HepG2 (cell line): ENCODE measurements around the gene KCTD6. TPM values are rescaled to one million over a fixed set of nuclear protein-coding genes. Genes with fewer than 3 reads are reported as not detected.

ENCODE experiments used
- ARHGAP35 ChIP-seq: sonication (generic); formaldehyde crosslinking; IDR thresholded peaks from 2 replicates; pipeline ENCODE4 v1.9.0; 2022; ENCODE audit warnings: mild to moderate bottlenecking, inconsistent platforms, moderate library complexity, missing genetic modification reagents, borderline replicate concordance
- ELF3 ChIP-seq: IDR thresholded peaks from 2 replicates; pipeline ENCODE4 v1.6.1; 2016; ENCODE audit warnings: missing genetic modification reagents, missing compliant biosample characterization
- HBP1 ChIP-seq: IDR thresholded peaks from 2 replicates; pipeline ENCODE4 v1.6.1; 2016; ENCODE audit warnings: low read depth, control low read depth
- HCFC1 ChIP-seq: fragments of 150-350 bp; IDR thresholded peaks from 2 replicates; pipeline ENCODE4 v1.6.1; 2014; ENCODE audit warnings: low read depth, low read length
- HIVEP1 ChIP-seq: sonication (generic); formaldehyde crosslinking; IDR thresholded peaks from 2 replicates; pipeline ENCODE4 v1.4.0; 2020; ENCODE audit warnings: mild to moderate bottlenecking, missing genetic modification reagents
- HNRNPLL ChIP-seq: fragments of 200-400 bp; formaldehyde crosslinking; IDR thresholded peaks from 2 replicates; pipeline ENCODE4 v1.6.1; 2017; ENCODE audit warnings: mild to moderate bottlenecking, low read depth, low read length; ENCODE audit not compliant: poor library complexity, severe bottlenecking
- HNRNPUL1 ChIP-seq: fragments of 200-400 bp; formaldehyde crosslinking; IDR thresholded peaks from 2 replicates; pipeline ENCODE4 v1.6.1; 2017; ENCODE audit warnings: low read depth, mild to moderate bottlenecking, low read length, moderate library complexity
- MED8 ChIP-seq: sonication (generic); formaldehyde crosslinking; IDR thresholded peaks from 2 replicates; pipeline ENCODE4 v1.8.1; 2023; ENCODE audit warnings: mild to moderate bottlenecking, missing genetic modification reagents; ENCODE audit not compliant: insufficient replicate concordance
- MIER2 ChIP-seq: IDR thresholded peaks from 2 replicates; pipeline ENCODE4 v1.6.1; 2016; ENCODE audit warnings: missing biosample characterization, missing genetic modification reagents
- MYC ChIP-seq: sonication (generic); formaldehyde crosslinking; IDR thresholded peaks from 2 replicates; pipeline ENCODE4 v1.9.0; 2021; ENCODE audit warnings: missing genetic modification reagents, borderline replicate concordance
- NKX3-1 ChIP-seq: sonication (generic); formaldehyde crosslinking; IDR thresholded peaks from 2 replicates; pipeline ENCODE4 v1.5.0; 2020; ENCODE audit warnings: missing genetic modification reagents
- NR2F1 ChIP-seq, 2 experiments: fragments of 450-650 bp in 1 of 2; formaldehyde crosslinking in 1 of 2; IDR thresholded peaks; 2 replicates each; pipeline versions ENCODE4 v1.5.0 to v1.6.1; 2016 to 2020; ENCODE audit warnings: mild to moderate bottlenecking in 1 of 2, missing compliant biosample characterization in 1 of 2, missing genetic modification reagents in 1 of 2, moderate library complexity in 1 of 2
- SCMH1 ChIP-seq: sonication (generic); formaldehyde crosslinking; IDR thresholded peaks from 2 replicates; pipeline ENCODE4 v1.9.0; 2021; ENCODE audit warnings: missing genetic modification reagents, mild to moderate bottlenecking, borderline replicate concordance
- SMARCC2 ChIP-seq: fragments of 450-650 bp; IDR thresholded peaks from 2 replicates; pipeline ENCODE4 v1.6.1; 2017; ENCODE audit warnings: antibody characterized with exemption, mild to moderate bottlenecking
- SOX13 ChIP-seq, 3 experiments: fragments of 450-650 bp in 1 of 3; sonication (generic) in 1 of 3; formaldehyde crosslinking in 1 of 3; IDR thresholded peaks in 2 of 3; conservative IDR thresholded peaks in 1 of 3; 2 replicates each; pipeline versions ENCODE4 v1.5.0 to v1.6.1; 2016 to 2020; ENCODE audit warnings: antibody characterized with exemption in 1 of 3, mild to moderate bottlenecking in 1 of 3, missing compliant biosample characterization in 1 of 3, missing genetic modification reagents in 1 of 3, moderate library complexity in 1 of 3
- ZFP37 ChIP-seq: sonication (generic); formaldehyde crosslinking; IDR thresholded peaks from 2 replicates; pipeline ENCODE4 v1.4.0; 2020; ENCODE audit warnings: missing genetic modification reagents, borderline replicate concordance
- ZKSCAN5 ChIP-seq: sonication (generic); formaldehyde crosslinking; IDR thresholded peaks from 2 replicates; pipeline ENCODE4 v1.5.1; 2020; ENCODE audit warnings: mild to moderate bottlenecking, missing genetic modification reagents
- ZNF577 ChIP-seq: sonication (generic); formaldehyde crosslinking; IDR thresholded peaks from 2 replicates; pipeline ENCODE4 v1.4.0; 2020; ENCODE audit warnings: mild to moderate bottlenecking, low read depth, missing genetic modification reagents, borderline replicate concordance
- ZNF780A ChIP-seq: sonication (generic); formaldehyde crosslinking; IDR thresholded peaks from 2 replicates; pipeline ENCODE4 v1.8.0; 2022; ENCODE audit warnings: mild to moderate bottlenecking, missing genetic modification reagents, moderate library complexity
- ZNF839 ChIP-seq: sonication (generic); formaldehyde crosslinking; IDR thresholded peaks from 2 replicates; pipeline ENCODE4 v1.4.0; 2020; ENCODE audit warnings: missing genetic modification reagents, mild to moderate bottlenecking, borderline replicate concordance
- polyA plus RNA-seq, 8 experiments: library from polyadenylated mRNA; depleted of rRNA in 3 of 8; stranded (reverse) in 7 of 8; unstranded in 1 of 8; fragments of >200 nt; fragmentation: Illumina TruSeq in 4 of 8; extraction: Trizol in 4 of 8; gene quantifications; 2 replicates each; pipeline versions ENCODE4 v1.2.1 to v1.2.3, GENCODE V29; 2011 to 2016; ENCODE audit warnings: low read depth in 4 of 8, missing spikeins in 1 of 8, mixed read lengths in 1 of 8; ENCODE audit not compliant: insufficient read depth in 1 of 8
- total RNA-seq, 5 experiments: library from RNA; depleted of rRNA; stranded (reverse); fragments of >200 nt; fragmentation: Illumina TruSeq; extraction: Trizol; gene quantifications; 2 replicates each; pipeline ENCODE4 v1.2.3, GENCODE V29; 2016; ENCODE audit warnings: low read depth in 1 of 5
- TF ChIP-seq, protein P1 (sequence below): sonication (generic); formaldehyde crosslinking; IDR thresholded peaks from 2 replicates; pipeline ENCODE4 v1.8.1; 2023; ENCODE audit warnings: mild to moderate bottlenecking, missing genetic modification reagents
- TF ChIP-seq, protein P2 (sequence below): sonication (generic); formaldehyde crosslinking; IDR thresholded peaks from 2 replicates; pipeline ENCODE4 v1.4.0; 2020; ENCODE audit warnings: missing genetic modification reagents
- TF ChIP-seq, protein P3 (sequence below): sonication (generic); formaldehyde crosslinking; conservative IDR thresholded peaks from 2 replicates; pipeline ENCODE4 v1.8.1; 2023; ENCODE audit warnings: missing genetic modification reagents

KCTD6 gene
- total and polyA plus RNA-seq, 2 of the 13 experiments (the other 11 are each of a cell fraction or from before 2014, with no cell fraction given): 13.4 to 14.2 TPM

DNA sequence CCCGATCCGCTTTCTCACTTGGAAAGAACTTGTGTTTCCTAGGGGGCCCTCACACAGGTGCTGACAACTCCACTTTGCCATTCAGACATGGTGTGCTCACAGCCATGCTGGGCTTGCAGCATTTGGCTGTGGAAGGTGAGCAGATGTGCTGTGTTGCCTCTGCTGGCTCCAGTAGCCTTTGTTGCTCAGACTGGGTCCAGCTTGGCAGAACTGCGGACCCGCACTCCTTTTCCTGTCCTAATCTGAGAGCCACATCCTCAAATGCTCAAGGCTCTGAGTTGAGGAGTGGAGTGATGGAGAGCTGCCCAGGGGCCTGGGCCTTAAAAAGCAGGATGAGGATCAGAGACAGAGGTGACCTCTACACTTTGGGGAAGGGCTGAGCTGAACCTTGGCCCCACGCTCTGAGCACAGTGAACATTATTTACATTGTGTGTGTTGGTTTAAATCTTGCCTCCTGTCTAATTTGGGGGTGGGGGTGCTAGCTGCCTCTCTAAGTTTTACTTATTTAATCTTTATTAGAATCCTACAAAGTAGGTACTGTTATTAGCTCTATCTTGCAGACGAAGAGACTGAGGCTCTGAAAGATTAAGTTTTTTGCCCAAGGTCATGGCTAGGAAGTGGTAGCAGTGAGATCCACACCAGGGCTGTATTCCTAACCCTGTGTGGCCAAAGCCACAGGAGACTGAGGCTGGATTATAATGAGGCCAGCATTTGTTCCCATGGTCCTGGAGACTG lies 27.9 kb downstream of the KCTD6 start (continued):
- TF ChIP-seq, protein P1, sequence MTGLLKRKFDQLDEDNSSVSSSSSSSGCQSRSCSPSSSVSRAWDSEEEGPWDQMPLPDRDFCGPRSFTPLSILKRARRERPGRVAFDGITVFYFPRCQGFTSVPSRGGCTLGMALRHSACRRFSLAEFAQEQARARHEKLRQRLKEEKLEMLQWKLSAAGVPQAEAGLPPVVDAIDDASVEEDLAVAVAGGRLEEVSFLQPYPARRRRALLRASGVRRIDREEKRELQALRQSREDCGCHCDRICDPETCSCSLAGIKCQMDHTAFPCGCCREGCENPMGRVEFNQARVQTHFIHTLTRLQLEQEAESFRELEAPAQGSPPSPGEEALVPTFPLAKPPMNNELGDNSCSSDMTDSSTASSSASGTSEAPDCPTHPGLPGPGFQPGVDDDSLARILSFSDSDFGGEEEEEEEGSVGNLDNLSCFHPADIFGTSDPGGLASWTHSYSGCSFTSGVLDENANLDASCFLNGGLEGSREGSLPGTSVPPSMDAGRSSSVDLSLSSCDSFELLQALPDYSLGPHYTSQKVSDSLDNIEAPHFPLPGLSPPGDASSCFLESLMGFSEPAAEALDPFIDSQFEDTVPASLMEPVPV (CRISPR knock-in tag): 0 out of 2 replicates have a peak, but pooled peaks have one; percentile 63
- no peak for TF ChIP-seq SOX13 (IDR thresholded peaks at IDR 0.05)
- peak in 1 of 2 experiments; percentile 58; a peak in 2 of 4 replicates for TF ChIP-seq SOX13 (CRISPR knock-in tag; conservative IDR thresholded peaks at IDR 0.05 in 1 of 2, IDR thresholded peaks at IDR 0.05 in 1 of 2)
- no peak for TF ChIP-seq NKX3-1
- TF ChIP-seq HCFC1: no peak
- TF ChIP-seq MYC (CRISPR knock-in tag): no peak; the same call in 1 of the 2 replicates
- TF ChIP-seq ARHGAP35 (CRISPR knock-in tag): no peak
- TF ChIP-seq, protein P2, sequence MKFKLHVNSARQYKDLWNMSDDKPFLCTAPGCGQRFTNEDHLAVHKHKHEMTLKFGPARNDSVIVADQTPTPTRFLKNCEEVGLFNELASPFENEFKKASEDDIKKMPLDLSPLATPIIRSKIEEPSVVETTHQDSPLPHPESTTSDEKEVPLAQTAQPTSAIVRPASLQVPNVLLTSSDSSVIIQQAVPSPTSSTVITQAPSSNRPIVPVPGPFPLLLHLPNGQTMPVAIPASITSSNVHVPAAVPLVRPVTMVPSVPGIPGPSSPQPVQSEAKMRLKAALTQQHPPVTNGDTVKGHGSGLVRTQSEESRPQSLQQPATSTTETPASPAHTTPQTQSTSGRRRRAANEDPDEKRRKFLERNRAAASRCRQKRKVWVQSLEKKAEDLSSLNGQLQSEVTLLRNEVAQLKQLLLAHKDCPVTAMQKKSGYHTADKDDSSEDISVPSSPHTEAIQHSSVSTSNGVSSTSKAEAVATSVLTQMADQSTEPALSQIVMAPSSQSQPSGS: no peak
- no peak for TF ChIP-seq SCMH1 (CRISPR knock-in tag)
- TF ChIP-seq ZFP37 (CRISPR knock-in tag): no peak
- TF ChIP-seq MIER2: no peak
- TF ChIP-seq SMARCC2: no peak
- no peak for TF ChIP-seq ZNF577
- peak; percentile 50; the same call in 1 of the 2 replicates for TF ChIP-seq ELF3 (CRISPR knock-in tag)
- no peak for TF ChIP-seq ZKSCAN5 (CRISPR knock-in tag)
- TF ChIP-seq MED8 (CRISPR knock-in tag): no peak
- TF ChIP-seq HNRNPUL1: no peak
- TF ChIP-seq HBP1 (CRISPR knock-in tag): no peak
- no peak for TF ChIP-seq HNRNPLL
- TF ChIP-seq NR2F1 (CRISPR knock-in tag; IDR thresholded peaks at IDR 0.05): peak in 1 of 2 experiments; percentile 60; a peak in 2 of 4 replicates
- TF ChIP-seq ZNF780A: no peak
- no peak; the same call in 1 of the 2 replicates for TF ChIP-seq HIVEP1 (CRISPR knock-in tag)
- TF ChIP-seq ZNF839 (CRISPR knock-in tag): no peak
- TF ChIP-seq, protein P3, sequence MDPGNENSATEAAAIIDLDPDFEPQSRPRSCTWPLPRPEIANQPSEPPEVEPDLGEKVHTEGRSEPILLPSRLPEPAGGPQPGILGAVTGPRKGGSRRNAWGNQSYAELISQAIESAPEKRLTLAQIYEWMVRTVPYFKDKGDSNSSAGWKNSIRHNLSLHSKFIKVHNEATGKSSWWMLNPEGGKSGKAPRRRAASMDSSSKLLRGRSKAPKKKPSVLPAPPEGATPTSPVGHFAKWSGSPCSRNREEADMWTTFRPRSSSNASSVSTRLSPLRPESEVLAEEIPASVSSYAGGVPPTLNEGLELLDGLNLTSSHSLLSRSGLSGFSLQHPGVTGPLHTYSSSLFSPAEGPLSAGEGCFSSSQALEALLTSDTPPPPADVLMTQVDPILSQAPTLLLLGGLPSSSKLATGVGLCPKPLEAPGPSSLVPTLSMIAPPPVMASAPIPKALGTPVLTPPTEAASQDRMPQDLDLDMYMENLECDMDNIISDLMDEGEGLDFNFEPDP: no peak
